Pancreas (tissue), 10 donors: Measurements from ENCODE around the gene CCDC27. TPM values are rescaled to one million over a fixed set of nuclear protein-coding genes. Genes with fewer than 3 reads are reported as not detected.
A peak's percentile ranks its signal among the peaks of the same experiment; 100 is the strongest.

Experiments used
- ATAC-seq, 4 donors: fragments of 200-7000 bp; cut with Tn5 transposase; one replicate each; pipeline versions ENCODE4 v1.8.0 to v1.9.1; 2020; ENCODE audit warnings: mild to moderate bottlenecking in 4 of 4, moderate library complexity in 4 of 4
- DNase-seq, 6 donors: peaks; one replicate each; pipeline ENCODE4 v3.0.0-alpha.2; 2020
- FAIRE-seq: peaks from 2 replicates; lab custom pipeline; 2012; peaks lifted over from hg19 to GRCh38; lab: Jason Lieb, UNC
- H3K27ac ChIP-seq, 4 donors: fragments of 200-600 bp; sonication (generic); 1 replicate in 3 of 4; 2 replicates in 1 of 4; pipeline versions ENCODE4 v1.5.0 to v1.8.0; 2020
- H3K27me3 ChIP-seq, 4 donors: fragments of 200-600 bp; one replicate each; pipeline ENCODE4 v1.8.0; 2021
- H3K36me3 ChIP-seq, 3 donors: fragments of 200-600 bp; sonication (generic) in 1 of 3; one replicate each; pipeline versions ENCODE4 v1.5.0 to v1.8.0; 2020 to 2021
- H3K4me1 ChIP-seq, 3 donors: fragments of 200-600 bp; one replicate each; pipeline ENCODE4 v1.8.0; 2021
- H3K4me3 ChIP-seq, 4 donors: fragments of 200-600 bp; sonication (generic) in 2 of 4; one replicate each; pipeline versions ENCODE4 v1.5.0 to v1.8.0; 2020 to 2021
- H3K9me3 ChIP-seq, 4 donors: fragments of 200-600 bp; one replicate each; pipeline ENCODE4 v1.8.0; 2021
- CTCF ChIP-seq, 4 donors: fragments of 200-600 bp; sonication (generic) in 3 of 4; IDR thresholded peaks; one replicate each; pipeline versions ENCODE4 v1.5.0 to v1.8.0; 2021; ENCODE audit warnings: antibody characterized with exemption in 4 of 4
- WGBS, 2 donors: extraction: QIAGEN DNeasy Blood & Tissue Kit; methylation state at CpG; one replicate each; pipeline ENCODE4 v1.1.7; 2013; 5-methylcytosine and 5-hydroxymethylcytosine counted together
- intact Hi-C, 3 donors: fragments of 100-400 bp; cut with DNase I; formaldehyde crosslinking; loops; one replicate each; pipeline versions ENCODE4 v1.11.1 to v1.14.2; 2022
- polyA plus RNA-seq, 2 donors: library from polyadenylated mRNA; stranded (reverse); fragments of 200-250 nt; gene quantifications; one replicate each; pipeline ENCODE4 v1.2.3, GENCODE V29; 2013
- total RNA-seq, 6 donors: library from RNA; stranded (reverse); fragmentation: NEBNext Ultra II Directional in 4 of 6; extraction: Animal tissue kit (Norgen Biotek cat#: 25700) in 4 of 6; gene quantifications; one replicate each; pipeline versions ENCODE4 v1.2.1 to v1.2.4, GENCODE V29; 2021 to 2023
- donor health status: healthy with polysubstance abuse.
- donor health status: DM: no; HTN: no; CAD: no; lungs with moderate emphysema.
- donor health status: DM: no; HTN: no; CAD: no.
- donor health status: control.
- donor health status: control.
- donor health status: Bipolar disorder and iron deficiency.
- donor health status: DM: yes; HTN: yes; CAD: no.
- donor health status: DM: no; HTN: no; CAD: no.
- donor health status: DM: no; HTN: no; CAD: no.
- donor health status: DM: yes; HTN: yes; CAD: no.

Gene CCDC27
- total and polyA plus RNA-seq, 8 donors: 0.04 TPM; not detected in 7

GRCh38 chr1:3756394-3756793 lies 4.1 kb downstream of the CCDC27 start:
- intact Hi-C loops: no loop called here

GRCh38 chr1:3759164-3759563 lies 6.9 kb downstream of the CCDC27 start:
- no peaks in the 10 kb centered on the region for H3K36me3 ChIP-seq
- no peaks in the 10 kb centered on the region for H3K27me3 ChIP-seq
- H3K9me3 ChIP-seq: no peaks in the 10 kb centered on the region
- ATAC-seq: no peak
- WGBS, 2 donors: 78 to 86% methylated on average over 6 of the region's 6 CpGs
- H3K4me3 ChIP-seq: no peak overlapping the region
- DNase-seq: no peak
- no peak overlapping the region for H3K27ac ChIP-seq
- intact Hi-C loops: no loop called here
- no peak for TF ChIP-seq CTCF (IDR thresholded peaks at IDR 0.05)
- FAIRE-seq: no peak
- no peaks in the 10 kb centered on the region for H3K4me1 ChIP-seq

More at GRCh38 chr1:3756394-3756793, 4.1 kb downstream of the CCDC27 start:
- no peak overlapping the region for H3K4me3 ChIP-seq
- no peaks in the 10 kb centered on the region for H3K9me3 ChIP-seq
- FAIRE-seq (no peak), ATAC-seq (no peak), DNase-seq (peak in 1 of 6 donors; percentile 43)
- no peak for TF ChIP-seq CTCF (IDR thresholded peaks at IDR 0.05)
- no peaks in the 10 kb centered on the region for H3K4me1 ChIP-seq
- H3K27me3 ChIP-seq: no peaks in the 10 kb centered on the region
- no peaks in the 10 kb centered on the region for H3K36me3 ChIP-seq
- H3K27ac ChIP-seq: no peak overlapping the region
- 69 to 77% methylated on average over 21 of the region's 21 CpGs for WGBS, 2 donors

- WGBS, 2 donors: 47 to 59% methylated on average over 6 of the region's 6 CpGs
- H3K4me3 ChIP-seq: no peak overlapping the region
- H3K27me3 ChIP-seq: no peaks in the 10 kb centered on the region
Measured at GRCh38 chr1:3759796-3760195, 7.5 kb downstream of the CCDC27 start.

GRCh38 chr1:3761296-3762010 lies 9.2 kb downstream of the CCDC27 start:
- FAIRE-seq (no peak), DNase-seq (peak in 1 of 6 donors; percentile 32), ATAC-seq (no peak)
- no peak overlapping the region for H3K27ac ChIP-seq
- intact Hi-C loops: no loop called here
- no peaks in the 10 kb centered on the region for H3K9me3 ChIP-seq
- no peak for TF ChIP-seq CTCF (IDR thresholded peaks at IDR 0.05)
- 63 to 66% methylated on average over 17 of the region's 17 CpGs for WGBS, 2 donors
- H3K27me3 ChIP-seq: no peaks in the 10 kb centered on the region
- no peak overlapping the region for H3K4me3 ChIP-seq
- no peaks in the 10 kb centered on the region for H3K36me3 ChIP-seq
- H3K4me1 ChIP-seq: no peaks in the 10 kb centered on the region

More at GRCh38 chr1:3759796-3760195, 7.5 kb downstream of the CCDC27 start:
- TF ChIP-seq CTCF (IDR thresholded peaks at IDR 0.05): no peak
- no peaks in the 10 kb centered on the region for H3K36me3 ChIP-seq
- H3K4me1 ChIP-seq: no peaks in the 10 kb centered on the region
- ATAC-seq (no peak), DNase-seq (no peak), FAIRE-seq (no peak)
- no peaks in the 10 kb centered on the region for H3K9me3 ChIP-seq
- no peak overlapping the region for H3K27ac ChIP-seq
- intact Hi-C loops: no loop called here
